DND-41 (cell line): ENCODE results near the gene FHAD1.

Source experiments
- ATAC-seq: fragments of 200-7000 bp; cut with Tn5 transposase; 3 replicates; pipeline ENCODE4 v1.9.1; 2021; ENCODE audit warnings: low read depth; ENCODE audit not compliant: insufficient read depth
- DNase-seq: peaks from one replicate; pipeline ENCODE4 v3.0.0-alpha.2; 2020
- H2AFZ ChIP-seq: 2 replicates; pipeline ENCODE4 v1.6.0; 2012; ENCODE audit warnings: low read depth, low read length
- H3K27ac ChIP-seq: 2 replicates; pipeline ENCODE4 v1.5.1; 2012; ENCODE audit warnings: low read length, inconsistent platforms
- H3K27me3 ChIP-seq: fragments of 200-600 bp; sonication (generic); 2 replicates; pipeline ENCODE4 v1.6.0; 2012; ENCODE audit warnings: low read length, mild to moderate bottlenecking, inconsistent platforms; ENCODE audit not compliant: insufficient read depth, poor library complexity
- H3K36me3 ChIP-seq: 2 replicates; pipeline ENCODE4 v1.5.1; 2012; ENCODE audit warnings: low read length, inconsistent platforms; ENCODE audit not compliant: insufficient read depth
- H3K4me1 ChIP-seq: 2 replicates; pipeline ENCODE4 v1.5.1; 2012; ENCODE audit warnings: mild to moderate bottlenecking, low read length; ENCODE audit not compliant: insufficient read depth
- H3K4me2 ChIP-seq: 2 replicates; pipeline ENCODE4 v1.6.0; 2012; ENCODE audit warnings: mild to moderate bottlenecking, moderate library complexity, low read length, inconsistent platforms; ENCODE audit not compliant: insufficient read depth
- H3K4me3 ChIP-seq, 2 experiments: fragments of 200-600 bp in 1 of 2; shearing (Covaris generic) in 1 of 2; 2 replicates each; pipeline ENCODE4 v1.5.1; 2012 to 2016; ENCODE audit warnings: inconsistent platforms in 2 of 2, low read length in 2 of 2, mild to moderate bottlenecking in 2 of 2, low read depth in 1 of 2, moderate library complexity in 1 of 2
- H3K79me2 ChIP-seq: 2 replicates; pipeline ENCODE4 v1.6.0; 2012; ENCODE audit warnings: low read length, inconsistent platforms; ENCODE audit not compliant: insufficient read depth
- H3K9ac ChIP-seq: 2 replicates; pipeline ENCODE4 v1.6.0; 2012; ENCODE audit warnings: low read depth, mild to moderate bottlenecking, inconsistent platforms, low read length, moderate library complexity
- H3K9me3 ChIP-seq: 2 replicates; pipeline ENCODE4 v1.5.1; 2012; ENCODE audit warnings: low read length, moderate library complexity, mild to moderate bottlenecking, inconsistent platforms; ENCODE audit not compliant: insufficient read depth, severe bottlenecking
- H4K20me1 ChIP-seq: 2 replicates; pipeline ENCODE4 v1.6.0; 2012; ENCODE audit warnings: low read length; ENCODE audit not compliant: insufficient read depth
- CTCF ChIP-seq: IDR thresholded peaks from 2 replicates; pipeline ENCODE4 v1.5.1; 2012; ENCODE audit warnings: borderline replicate concordance, low read length, moderate library complexity, mild to moderate bottlenecking; ENCODE audit not compliant: poor library complexity, severe bottlenecking; ENCODE audit errors: extremely low read depth
- EZH2 ChIP-seq: IDR thresholded peaks from 3 replicates; pipeline ENCODE4 v1.6.1; 2012; ENCODE audit warnings: borderline replicate concordance, low read depth, mild to moderate bottlenecking, moderate library complexity, low read length, inconsistent platforms; ENCODE audit not compliant: severe bottlenecking

FHAD1 gene

DNA sequence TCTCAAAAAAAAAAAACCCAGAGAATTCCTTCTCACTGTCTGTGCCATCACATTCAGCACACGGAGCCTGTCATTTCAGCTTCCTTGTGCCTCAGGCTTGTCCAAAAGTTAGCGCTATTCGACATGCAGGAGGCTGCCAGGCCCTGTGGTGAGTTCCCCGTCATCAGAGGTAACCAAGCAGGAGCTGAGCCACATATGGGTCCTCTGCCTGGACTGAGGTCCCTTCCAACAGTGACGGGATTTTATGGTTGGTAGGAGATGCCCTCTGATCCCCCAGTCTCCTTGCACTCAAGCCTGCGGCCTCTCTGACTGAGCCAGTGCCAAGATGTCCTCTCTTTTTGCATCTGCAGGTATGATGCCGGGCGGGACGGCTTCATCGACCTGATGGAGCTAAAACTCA, 178.5 kb downstream of the FHAD1 start:
- Histone ChIP-seq H3K79me2 (0 out of 2 replicates have a peak, but pooled peaks cover 7% of the 10 kb centered on the region), H3K9me3 (peaks cover 2% of the 10 kb centered on the region), H3K27ac (no peak overlapping the region), H3K4me3 (no peak overlapping the region), H3K36me3 (peaks cover 27% of the 10 kb centered on the region), H4K20me1 (peaks cover 44% of the 10 kb centered on the region), H2AFZ (no peak overlapping the region), H3K9ac (no peak overlapping the region), H3K4me2 (no peak overlapping the region), H3K4me1 (no peaks in the 10 kb centered on the region), H3K27me3 (no peaks in the 10 kb centered on the region)
- no peak for DNase-seq
- ATAC-seq, result no peak
- TF ChIP-seq CTCF (no peak), EZH2 (no peak)

GRCh38 chr1:15425958-15426357, 178.9 kb downstream of the FHAD1 start:
- no peak for TF ChIP-seq CTCF
- TF ChIP-seq EZH2, result no peak
- H3K27ac ChIP-seq, result no peak overlapping the region

GRCh38 chr1:15426492-15427279, 179.7 kb downstream of the FHAD1 start:
- no peak overlapping the region for H3K9ac ChIP-seq
- no peak overlapping the region for H3K4me2 ChIP-seq
- H2AFZ ChIP-seq, result no peak overlapping the region
- H3K4me1 ChIP-seq, result no peaks in the 10 kb centered on the region
- no peaks in the 10 kb centered on the region for H3K27me3 ChIP-seq
- ATAC-seq, result no peak
- TF ChIP-seq CTCF (no peak), EZH2 (no peak)
- DNase-seq, result no peak
- H3K27ac ChIP-seq, result no peak overlapping the region
- H3K36me3 ChIP-seq, result peaks cover 22% of the 10 kb centered on the region
- no peak overlapping the region for H3K4me3 ChIP-seq
- peaks cover 37% of the 10 kb centered on the region for H4K20me1 ChIP-seq
- no peaks in the 10 kb centered on the region for H3K9me3 ChIP-seq
- no peaks in the 10 kb centered on the region for H3K79me2 ChIP-seq

More at GRCh38 chr1:15425958-15426357, 178.9 kb downstream of the FHAD1 start:
- Histone ChIP-seq H3K36me3 (peaks cover 25% of the 10 kb centered on the region), H4K20me1 (peaks cover 43% of the 10 kb centered on the region), H3K9me3 (peaks cover under 1% of the 10 kb centered on the region), H3K9ac (no peak overlapping the region), H3K4me1 (no peaks in the 10 kb centered on the region), H3K79me2 (0 out of 2 replicates have a peak, but pooled peaks cover 4% of the 10 kb centered on the region), H3K27me3 (no peaks in the 10 kb centered on the region), H2AFZ (no peak overlapping the region), H3K4me3 (no peak overlapping the region), H3K4me2 (no peak overlapping the region)
- DNase-seq, result no peak
- no peak for ATAC-seq
